Stimulated activated CD4-positive, alpha-beta T cell treated with anti-CD3 and anti-CD28 coated beads, Interleukin-4, amount 100 ng/mL, for 48 hours (primary cell): ENCODE results near the gene TMEM258.

ENCODE experiments used
- DNase-seq, 2 donors: peaks; one replicate each; pipeline ENCODE4 v3.0.0-alpha.2; 2020; ENCODE audit warnings: low read depth in 2 of 2

TMEM258 gene

GRCh38 chr11:61742391-61742790, 50.0 kb downstream of the TMEM258 start:
- DNase-seq = no peak

GRCh38 chr11:61739966-61740365, 52.4 kb downstream of the TMEM258 start:
- DNase-seq = no peak

GRCh38 chr11:61739413-61739812, 53.0 kb downstream of the TMEM258 start:
- no peak for DNase-seq
